ENCODE measurements around the gene SETBP1. TPM values are rescaled to one million over a fixed set of nuclear protein-coding genes. Genes with fewer than 3 reads are reported as not detected.

The SETBP1 gene
- total and polyA plus RNA-seq, 9 of the 15 experiments (the other 6 are each of a cell fraction or from before 2014, with no cell fraction given), result under 0.01 to 0.13 (median 0.04) TPM

GRCh38 chr18:44981121-44981520 lies 300.4 kb downstream of the SETBP1 start (continued):
- TF ChIP-seq TFAP4 (CRISPR knock-in tag; IDR thresholded peaks at IDR 0.05; ENCODE audit: borderline replicate concordance) (no peak), TFAM (CRISPR knock-in tag; conservative IDR thresholded peaks at IDR 0.05) (no peak), ARID1B (IDR thresholded peaks at IDR 0.05) (no peak), ZNF175 (CRISPR knock-in tag; IDR thresholded peaks at IDR 0.05; ENCODE audit: low read depth) (no peak), MED1 (CRISPR knock-in tag; IDR thresholded peaks at IDR 0.05; ENCODE audit: borderline replicate concordance) (no peak), PTRF (tag; IDR thresholded peaks at IDR 0.05) (no peak), IFI16 (CRISPR knock-in tag; IDR thresholded peaks at IDR 0.05) (no peak), YBX1 (IDR thresholded peaks at IDR 0.05) (no peak), MXI1 (IDR thresholded peaks at IDR 0.05; ENCODE audit: low read depth, low read length) (no peak), NRF1 (conservative IDR thresholded peaks at IDR 0.05 in 1 of 2, IDR thresholded peaks at IDR 0.05 in 1 of 2) (no peak), ZNF263 (CRISPR knock-in tag; IDR thresholded peaks at IDR 0.05; ENCODE audit: borderline replicate concordance) (no peak), RNF2 (IDR thresholded peaks at IDR 0.05) (no peak), THAP7 (CRISPR knock-in tag; IDR thresholded peaks at IDR 0.05) (no peak), ZNF512 (tag; IDR thresholded peaks at IDR 0.05) (no peak)
